ENCODE data around the gene CHN2. TPM values are rescaled to one million over a fixed set of nuclear protein-coding genes. Genes with fewer than 3 reads are reported as not detected.

Gene CHN2
- total RNA-seq, 1 experiment from 2014 or later: 61.2 TPM

DNA sequence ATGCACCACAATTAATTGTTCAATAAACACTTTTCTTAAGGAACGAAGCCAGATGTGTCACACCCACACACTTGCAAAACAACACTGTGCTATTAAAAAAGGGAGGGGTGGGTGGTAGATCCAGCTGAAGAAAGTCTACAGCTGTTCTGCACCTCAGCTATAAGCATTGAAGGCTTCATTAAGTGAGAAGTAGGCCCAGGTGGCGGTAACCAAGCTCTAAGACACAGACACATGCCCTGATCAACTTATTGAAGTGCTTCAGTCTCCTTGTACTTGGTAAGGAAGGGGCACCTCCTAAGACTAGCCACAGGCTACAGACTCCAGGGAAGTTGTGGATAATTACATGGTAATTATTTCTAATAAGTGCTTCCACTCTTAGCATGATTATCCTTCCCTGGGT lies 43.7 kb upstream of the CHN2 start:
- BruUV-seq (replicated peaks): no TSS peak
- no peak overlapping the region for H3K4me3 ChIP-seq (ENCODE audit: low read depth, low read length, poor library complexity, severe bottlenecking)
- TF ChIP-seq, protein P1, sequence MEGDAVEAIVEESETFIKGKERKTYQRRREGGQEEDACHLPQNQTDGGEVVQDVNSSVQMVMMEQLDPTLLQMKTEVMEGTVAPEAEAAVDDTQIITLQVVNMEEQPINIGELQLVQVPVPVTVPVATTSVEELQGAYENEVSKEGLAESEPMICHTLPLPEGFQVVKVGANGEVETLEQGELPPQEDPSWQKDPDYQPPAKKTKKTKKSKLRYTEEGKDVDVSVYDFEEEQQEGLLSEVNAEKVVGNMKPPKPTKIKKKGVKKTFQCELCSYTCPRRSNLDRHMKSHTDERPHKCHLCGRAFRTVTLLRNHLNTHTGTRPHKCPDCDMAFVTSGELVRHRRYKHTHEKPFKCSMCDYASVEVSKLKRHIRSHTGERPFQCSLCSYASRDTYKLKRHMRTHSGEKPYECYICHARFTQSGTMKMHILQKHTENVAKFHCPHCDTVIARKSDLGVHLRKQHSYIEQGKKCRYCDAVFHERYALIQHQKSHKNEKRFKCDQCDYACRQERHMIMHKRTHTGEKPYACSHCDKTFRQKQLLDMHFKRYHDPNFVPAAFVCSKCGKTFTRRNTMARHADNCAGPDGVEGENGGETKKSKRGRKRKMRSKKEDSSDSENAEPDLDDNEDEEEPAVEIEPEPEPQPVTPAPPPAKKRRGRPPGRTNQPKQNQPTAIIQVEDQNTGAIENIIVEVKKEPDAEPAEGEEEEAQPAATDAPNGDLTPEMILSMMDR (conservative IDR thresholded peaks at IDR 0.05; ENCODE audit: low read depth, low read length): no peak
- TF ChIP-seq EZH2 (IDR thresholded peaks at IDR 0.05; ENCODE audit: borderline replicate concordance, low read depth, low read length, poor library complexity, severe bottlenecking): no peak
- intact Hi-C loops (cut with micrococcal nuclease; ENCODE audit: unreplicated experiment): no loop called here
- no peaks in the 10 kb centered on the region for H3K27me3 ChIP-seq (replicated peaks; ENCODE audit: insufficient read depth, low read depth, low read length, poor library complexity)
- H3K4me1 ChIP-seq (ENCODE audit: insufficient read depth, low read length, poor library complexity, severe bottlenecking): peaks cover 15% of the 10 kb centered on the region
- ChIA-PET POLR2A (ENCODE audit: low non-redundant PET) (no interaction called here), CTCF (no interaction called here)
- H3K9me3 ChIP-seq (ENCODE audit: low read depth, low read length, poor library complexity, severe bottlenecking): no peaks in the 10 kb centered on the region
- DNase-seq (ENCODE audit: low spot score): no peak
- H3K36me3 ChIP-seq (ENCODE audit: insufficient read depth, low read length, poor library complexity, severe bottlenecking): peaks cover 2% of the 10 kb centered on the region
- H3K27ac ChIP-seq (ENCODE audit: low read depth, low read length, poor library complexity, severe bottlenecking): no peak overlapping the region

GRCh38 chr7:29154076-29154475 lies 40.5 kb upstream of the CHN2 start:
- Histone ChIP-seq H3K36me3 (ENCODE audit: insufficient read depth, low read length, poor library complexity, severe bottlenecking) (no peaks in the 10 kb centered on the region), H3K4me3 (ENCODE audit: low read depth, low read length, poor library complexity, severe bottlenecking) (no peak overlapping the region), H3K27me3 (replicated peaks; ENCODE audit: insufficient read depth, low read depth, low read length, poor library complexity) (no peaks in the 10 kb centered on the region), H3K4me1 (ENCODE audit: insufficient read depth, low read length, poor library complexity, severe bottlenecking) (peaks cover 28% of the 10 kb centered on the region), H3K27ac (ENCODE audit: low read depth, low read length, poor library complexity, severe bottlenecking) (no peak overlapping the region), H3K9me3 (ENCODE audit: low read depth, low read length, poor library complexity, severe bottlenecking) (no peaks in the 10 kb centered on the region)
- POLR2A ChIA-PET (ENCODE audit: low non-redundant PET): interaction anchor here (0.6 kb wide), 1 partner anchor 167 kb away, joined by 6 read pairs; no protein-coding TSS in a partner anchor
- intact Hi-C loops (cut with micrococcal nuclease; ENCODE audit: unreplicated experiment): no loop called here
- CTCF ChIA-PET: no interaction called here
- no peak for DNase-seq (ENCODE audit: low spot score)
- TF ChIP-seq EZH2 (IDR thresholded peaks at IDR 0.05; ENCODE audit: borderline replicate concordance, low read depth, low read length, poor library complexity, severe bottlenecking): no peak
- TF ChIP-seq, protein P1 (conservative IDR thresholded peaks at IDR 0.05; ENCODE audit: low read depth, low read length): no peak
- BruUV-seq (replicated peaks): no TSS peak

GRCh38 chr7:29156907-29157452 lies 37.6 kb upstream of the CHN2 start:
- ChIA-PET POLR2A (ENCODE audit: low non-redundant PET) (no interaction called here), CTCF (no interaction called here)
- no peak for TF ChIP-seq EZH2 (IDR thresholded peaks at IDR 0.05; ENCODE audit: borderline replicate concordance, low read depth, low read length, poor library complexity, severe bottlenecking)
- TF ChIP-seq, protein P1 (conservative IDR thresholded peaks at IDR 0.05; ENCODE audit: low read depth, low read length): no peak
- Histone ChIP-seq H3K4me1 (ENCODE audit: insufficient read depth, low read length, poor library complexity, severe bottlenecking) (peaks cover 24% of the 10 kb centered on the region), H3K27ac (ENCODE audit: low read depth, low read length, poor library complexity, severe bottlenecking) (no peak overlapping the region), H3K36me3 (ENCODE audit: insufficient read depth, low read length, poor library complexity, severe bottlenecking) (no peaks in the 10 kb centered on the region), H3K27me3 (replicated peaks; ENCODE audit: insufficient read depth, low read depth, low read length, poor library complexity) (no peaks in the 10 kb centered on the region), H3K9me3 (ENCODE audit: low read depth, low read length, poor library complexity, severe bottlenecking) (no peaks in the 10 kb centered on the region), H3K4me3 (ENCODE audit: low read depth, low read length, poor library complexity, severe bottlenecking) (no peak overlapping the region)
- no TSS peak for BruUV-seq (replicated peaks)
- peak; percentile 37 for DNase-seq (ENCODE audit: low spot score)
- intact Hi-C loops (cut with micrococcal nuclease; ENCODE audit: unreplicated experiment): no loop called here

Data from A673 (cell line).